ENCODE measurements around the gene CD207. TPM values are rescaled to one million over a fixed set of nuclear protein-coding genes. Genes with fewer than 3 reads are reported as not detected.

The CD207 gene
- total and polyA plus RNA-seq, 4 donors, result 0.06 to 1.8 (median 0.49) TPM

- no peak within 1 kb of the TSS for H3K27ac ChIP-seq (ENCODE audit: low read depth in 1 of 2, low read length in 1 of 2)
- peaks cover 2 to 71% (median 50%) of the 10 kb centered on the region in 3 donors for H3K27me3 ChIP-seq (ENCODE audit: control insufficient read depth in 3 of 3, insufficient read depth in 3 of 3, low read length in 2 of 3)
- H3K4me1 ChIP-seq (ENCODE audit: control insufficient read depth in 5 of 5, insufficient read depth in 5 of 5, low read length in 5 of 5), result peaks cover 0 to 9% (median 0%) of the 10 kb centered on the region in 5 donors
- H3K9ac ChIP-seq (ENCODE audit: insufficient read depth in 1 of 2, low read length in 2 of 2), result no peak within 1 kb of the TSS
- no peak within 1 kb of the TSS for H3K4me3 ChIP-seq
- no peaks in the 10 kb centered on the region for H3K36me3 ChIP-seq (ENCODE audit: control insufficient read depth in 4 of 4, insufficient read depth in 4 of 4, low read length in 4 of 4)
- 2 to 5% methylated on average over 64 to 69 of the region's 69 CpGs for WGBS, 2 donors
- TF ChIP-seq CTCF (IDR thresholded peaks at IDR 0.05; ENCODE audit: control extremely low read depth, extremely low read depth), result no peak
- peaks cover 0 to 2% (median 0%) of the 10 kb centered on the region in 4 donors for H3K9me3 ChIP-seq (ENCODE audit: control insufficient read depth in 4 of 4, insufficient read depth in 3 of 4, low read length in 3 of 4)
- ATAC-seq (ENCODE audit: insufficient read depth, low FRiP score), result no peak
- no peak for DNase-seq
Observed at GRCh38 chr2:70790136-70790828, 45.3 kb downstream of the CD207 start, which contains the start of gene FIGLA. Gene FIGLA, minus strand, starts transcription at chr2:70790643. Its CDS starts 5 bp downstream, at chr2:70790638.

GRCh38 chr2:70789304-70790135 lies 46.1 kb downstream of the CD207 start:
- Histone ChIP-seq H3K4me3 (no peak overlapping the region), H3K27me3 (ENCODE audit: control insufficient read depth in 3 of 3, insufficient read depth in 3 of 3, low read length in 2 of 3) (peaks cover 2 to 71% (median 50%) of the 10 kb centered on the region in 3 donors), H3K4me1 (ENCODE audit: control insufficient read depth in 5 of 5, insufficient read depth in 5 of 5, low read length in 5 of 5) (peaks cover 0 to 9% (median 0%) of the 10 kb centered on the region in 5 donors), H3K9ac (ENCODE audit: insufficient read depth in 1 of 2, low read length in 2 of 2) (no peak overlapping the region), H3K27ac (ENCODE audit: low read depth in 1 of 2, low read length in 1 of 2) (no peak overlapping the region), H3K36me3 (ENCODE audit: control insufficient read depth in 4 of 4, insufficient read depth in 4 of 4, low read length in 4 of 4) (no peaks in the 10 kb centered on the region), H3K9me3 (ENCODE audit: control insufficient read depth in 4 of 4, insufficient read depth in 3 of 4, low read length in 3 of 4) (peaks cover 0 to 2% (median 0%) of the 10 kb centered on the region in 4 donors)
- WGBS, 2 donors, result 4 to 7% methylated on average over 33 of the region's 33 CpGs
- no peak for ATAC-seq (ENCODE audit: insufficient read depth, low FRiP score)
- TF ChIP-seq CTCF (IDR thresholded peaks at IDR 0.05; ENCODE audit: control extremely low read depth, extremely low read depth), result peak; percentile 52
- peak; percentile 71 to 77 (median 76) for DNase-seq

GRCh38 chr2:70785137-70785911 lies 50.3 kb downstream of the CD207 start:
- H3K36me3 ChIP-seq (ENCODE audit: control insufficient read depth in 4 of 4, insufficient read depth in 4 of 4, low read length in 4 of 4), result no peaks in the 10 kb centered on the region
- peaks cover 0 to 13% (median 4%) of the 10 kb centered on the region in 5 donors for H3K4me1 ChIP-seq (ENCODE audit: control insufficient read depth in 5 of 5, insufficient read depth in 5 of 5, low read length in 5 of 5)
- ATAC-seq (ENCODE audit: insufficient read depth, low FRiP score) (no peak), DNase-seq (peak; percentile 56 to 72 (median 63))
- H3K27me3 ChIP-seq (ENCODE audit: control insufficient read depth in 3 of 3, insufficient read depth in 3 of 3, low read length in 2 of 3), result peaks cover 2 to 37% (median 32%) of the 10 kb centered on the region in 3 donors
- H3K27ac ChIP-seq (ENCODE audit: low read depth in 1 of 2, low read length in 1 of 2), result no peak overlapping the region
- TF ChIP-seq CTCF (IDR thresholded peaks at IDR 0.05; ENCODE audit: control extremely low read depth, extremely low read depth), result no peak
- H3K4me3 ChIP-seq, result no peak overlapping the region
- 20 to 24% methylated on average over 7 of the region's 7 CpGs for WGBS, 2 donors
- no peak overlapping the region for H3K9ac ChIP-seq (ENCODE audit: insufficient read depth in 1 of 2, low read length in 2 of 2)
- no peaks in the 10 kb centered on the region for H3K9me3 ChIP-seq (ENCODE audit: control insufficient read depth in 4 of 4, insufficient read depth in 3 of 4, low read length in 3 of 4)

All from lung (tissue), 12 donors.